ENCODE measurements around the gene MRPL50.

GRCh38 chr9:101365181-101365580, 33.2 kb downstream of the MRPL50 start:
- TF ChIP-seq TAF1 (IDR thresholded peaks at IDR 0.05; ENCODE audit: low read depth, low read length) = no peak
- no peak for TF ChIP-seq POLR2A (IDR thresholded peaks at IDR 0.05; ENCODE audit: low read depth, low read length)

Measured in GM12891 (cell line).